ENCODE data around the gene SMIM38. TPM values are rescaled to one million over a fixed set of nuclear protein-coding genes. Genes with fewer than 3 reads are reported as not detected.

The SMIM38 gene
- total and polyA plus RNA-seq, 3 experiments from 2014 or later, result 1.4 to 1.8 TPM; not detected in 1

GRCh38 chr11:69154938-69155301 is 815 bp upstream of the SMIM38 start:
- H3K36me3 Mint-ChIP-seq, result no peaks in the 10 kb centered on the region
- no peak for DNase-seq
- Histone ChIP-seq H3K36me3 (ENCODE audit: insufficient read depth, low read length) (no peaks in the 10 kb centered on the region), H3K27me3 (ENCODE audit: insufficient read depth, low read length, poor library complexity, severe bottlenecking) (no peaks in the 10 kb centered on the region), H3K27ac (ENCODE audit: low read depth, low read length) (no peak overlapping the region), H3K4me3 (ENCODE audit: low read length) (no peak overlapping the region), H3K9me3 (ENCODE audit: low read length) (no peaks in the 10 kb centered on the region), H3K4me1 (ENCODE audit: insufficient read depth, low read length) (no peaks in the 10 kb centered on the region)
- H3K27me3 Mint-ChIP-seq, result peaks cover 14 to 16% of the 10 kb centered on the region in 2 donors
- no peak overlapping the region for H3K4me3 Mint-ChIP-seq
- ChIA-PET POLR2A (no interaction called here), CTCF (no interaction called here)
- H3K27ac Mint-ChIP-seq, result no peak overlapping the region
- peaks cover 0 to 4% (median 0%) of the 10 kb centered on the region in 5 donors for H3K9me3 Mint-ChIP-seq
- no peaks in the 10 kb centered on the region for H3K4me1 Mint-ChIP-seq

GRCh38 chr11:69156235-69156639 is 502 bp downstream of the SMIM38 start:
- H3K27me3 Mint-ChIP-seq, result peaks cover 14 to 16% of the 10 kb centered on the region in 2 donors
- Histone ChIP-seq H3K9me3 (ENCODE audit: low read length) (no peaks in the 10 kb centered on the region), H3K27me3 (ENCODE audit: insufficient read depth, low read length, poor library complexity, severe bottlenecking) (no peaks in the 10 kb centered on the region), H3K36me3 (ENCODE audit: insufficient read depth, low read length) (no peaks in the 10 kb centered on the region), H3K4me3 (ENCODE audit: low read length) (no peak overlapping the region), H3K27ac (ENCODE audit: low read depth, low read length) (no peak overlapping the region), H3K4me1 (ENCODE audit: insufficient read depth, low read length) (no peaks in the 10 kb centered on the region)
- H3K4me3 Mint-ChIP-seq, result no peak overlapping the region
- ChIA-PET POLR2A (no interaction called here), CTCF (no interaction called here)
- H3K36me3 Mint-ChIP-seq, result no peaks in the 10 kb centered on the region
- no peaks in the 10 kb centered on the region for H3K4me1 Mint-ChIP-seq
- H3K9me3 Mint-ChIP-seq, result no peaks in the 10 kb centered on the region
- H3K27ac Mint-ChIP-seq, result no peak overlapping the region
- DNase-seq, result peak in 1 of 5 donors; percentile 15

GRCh38 chr11:69156673-69157155 is 979 bp downstream of the SMIM38 start:
- peaks cover 14 to 16% of the 10 kb centered on the region in 2 donors for H3K27me3 Mint-ChIP-seq
- Histone ChIP-seq H3K9me3 (ENCODE audit: low read length) (no peaks in the 10 kb centered on the region), H3K4me1 (ENCODE audit: insufficient read depth, low read length) (no peaks in the 10 kb centered on the region), H3K27ac (ENCODE audit: low read depth, low read length) (no peak overlapping the region), H3K36me3 (ENCODE audit: insufficient read depth, low read length) (no peaks in the 10 kb centered on the region), H3K4me3 (ENCODE audit: low read length) (no peak overlapping the region), H3K27me3 (ENCODE audit: insufficient read depth, low read length, poor library complexity, severe bottlenecking) (no peaks in the 10 kb centered on the region)
- no peak overlapping the region for H3K4me3 Mint-ChIP-seq
- H3K27ac Mint-ChIP-seq, result no peak overlapping the region
- peak in 1 of 5 donors; percentile 4 for DNase-seq
- H3K9me3 Mint-ChIP-seq, result peaks cover 0 to 2% (median 0%) of the 10 kb centered on the region in 5 donors
- H3K36me3 Mint-ChIP-seq, result no peaks in the 10 kb centered on the region
- no peaks in the 10 kb centered on the region for H3K4me1 Mint-ChIP-seq
- ChIA-PET CTCF (no interaction called here), POLR2A (no interaction called here)

- DNase-seq, result peak in 1 of 5 donors; percentile 9
- Mint-ChIP-seq H3K4me3 (no peak overlapping the region), H3K27ac (no peak overlapping the region), H3K9me3 (peaks cover 0 to 3% (median 0%) of the 10 kb centered on the region in 5 donors), H3K36me3 (no peaks in the 10 kb centered on the region), H3K4me1 (no peaks in the 10 kb centered on the region), H3K27me3 (peaks cover 14 to 16% of the 10 kb centered on the region in 2 donors)
- Histone ChIP-seq H3K27me3 (ENCODE audit: insufficient read depth, low read length, poor library complexity, severe bottlenecking) (no peaks in the 10 kb centered on the region), H3K9me3 (ENCODE audit: low read length) (no peaks in the 10 kb centered on the region), H3K4me1 (ENCODE audit: insufficient read depth, low read length) (no peaks in the 10 kb centered on the region), H3K36me3 (ENCODE audit: insufficient read depth, low read length) (no peaks in the 10 kb centered on the region), H3K4me3 (ENCODE audit: low read length) (no peak overlapping the region), H3K27ac (ENCODE audit: low read depth, low read length) (no peak overlapping the region)
- ChIA-PET POLR2A (no interaction called here), CTCF (no interaction called here)
Measured at GRCh38 chr11:69157156-69157821, 1.6 kb downstream of the SMIM38 start.

GRCh38 chr11:69157822-69158231 is 2.1 kb downstream of the SMIM38 start:
- H3K9me3 ChIP-seq (ENCODE audit: low read length), result no peaks in the 10 kb centered on the region
- Mint-ChIP-seq H3K4me1 (no peaks in the 10 kb centered on the region), H3K27ac (no peak overlapping the region), H3K9me3 (peaks cover 0 to 6% (median under 1%) of the 10 kb centered on the region in 5 donors), H3K4me3 (no peak overlapping the region), H3K27me3 (peaks cover 14 to 16% of the 10 kb centered on the region in 2 donors), H3K36me3 (no peaks in the 10 kb centered on the region)
- peak in 1 of 5 donors; percentile 20 for DNase-seq
- H3K36me3 ChIP-seq (ENCODE audit: insufficient read depth, low read length), result no peaks in the 10 kb centered on the region
- no peak overlapping the region for H3K27ac ChIP-seq (ENCODE audit: low read depth, low read length)
- CTCF ChIA-PET, result no interaction called here
- H3K27me3 ChIP-seq (ENCODE audit: insufficient read depth, low read length, poor library complexity, severe bottlenecking), result no peaks in the 10 kb centered on the region
- H3K4me3 ChIP-seq (ENCODE audit: low read length), result no peak overlapping the region
- POLR2A ChIA-PET, result no interaction called here
- H3K4me1 ChIP-seq (ENCODE audit: insufficient read depth, low read length), result no peaks in the 10 kb centered on the region

DNA sequence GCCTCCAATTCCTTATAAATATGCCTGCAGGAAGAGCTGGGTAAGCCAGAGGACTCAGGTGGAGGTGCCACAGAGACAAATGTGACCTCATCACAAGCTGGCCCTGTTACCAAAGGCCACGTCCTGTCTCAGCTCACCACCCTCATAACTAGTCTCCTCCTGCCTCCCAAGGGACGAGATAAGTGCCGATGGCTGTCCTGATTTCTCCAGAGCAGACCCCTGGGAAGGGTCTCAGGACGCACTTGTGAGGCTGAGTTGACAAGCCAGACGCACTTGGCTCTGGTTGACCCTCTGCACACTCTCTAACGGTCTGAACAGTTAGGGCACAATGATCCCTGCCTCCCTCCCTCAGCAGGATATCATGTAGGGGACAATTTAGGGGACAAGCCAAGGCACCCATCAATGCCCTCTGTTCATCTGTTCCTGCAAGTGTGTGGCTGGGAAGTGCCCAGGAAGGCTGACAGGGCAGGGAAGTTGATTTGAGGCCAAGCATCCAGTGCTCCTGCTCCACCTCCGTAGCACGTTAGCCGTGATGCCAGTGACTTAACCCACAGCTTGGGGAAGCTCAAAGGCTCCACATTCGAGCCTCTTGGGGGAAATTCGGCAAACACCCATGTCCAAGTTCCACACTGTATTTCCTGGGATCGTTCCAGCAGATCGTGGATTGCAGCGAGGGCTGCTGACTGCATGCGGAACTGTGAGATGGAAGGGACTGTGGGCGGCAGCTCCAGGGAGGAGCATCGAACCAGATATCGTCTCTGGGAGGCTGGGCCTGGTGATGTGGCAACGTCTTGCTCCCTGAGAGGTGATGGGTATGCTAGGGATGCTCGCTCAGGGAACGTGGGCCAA is 2.8 kb downstream of the SMIM38 start:
- CTCF ChIA-PET, result no interaction called here
- no peak overlapping the region for H3K4me3 Mint-ChIP-seq
- Histone ChIP-seq H3K36me3 (ENCODE audit: insufficient read depth, low read length) (no peaks in the 10 kb centered on the region), H3K27me3 (ENCODE audit: insufficient read depth, low read length, poor library complexity, severe bottlenecking) (no peaks in the 10 kb centered on the region), H3K27ac (ENCODE audit: low read depth, low read length) (no peak overlapping the region), H3K4me3 (ENCODE audit: low read length) (no peak overlapping the region), H3K9me3 (ENCODE audit: low read length) (no peaks in the 10 kb centered on the region), H3K4me1 (ENCODE audit: insufficient read depth, low read length) (no peaks in the 10 kb centered on the region)
- H3K4me1 Mint-ChIP-seq, result no peaks in the 10 kb centered on the region
- H3K9me3 Mint-ChIP-seq, result peaks cover 0 to 10% (median 4%) of the 10 kb centered on the region in 5 donors
- no peak overlapping the region for H3K27ac Mint-ChIP-seq
- no peaks in the 10 kb centered on the region for H3K36me3 Mint-ChIP-seq
- H3K27me3 Mint-ChIP-seq, result peaks cover 10 to 16% of the 10 kb centered on the region in 2 donors
- POLR2A ChIA-PET, result no interaction called here
- peak in 1 of 5 donors; percentile 43 for DNase-seq

DNA sequence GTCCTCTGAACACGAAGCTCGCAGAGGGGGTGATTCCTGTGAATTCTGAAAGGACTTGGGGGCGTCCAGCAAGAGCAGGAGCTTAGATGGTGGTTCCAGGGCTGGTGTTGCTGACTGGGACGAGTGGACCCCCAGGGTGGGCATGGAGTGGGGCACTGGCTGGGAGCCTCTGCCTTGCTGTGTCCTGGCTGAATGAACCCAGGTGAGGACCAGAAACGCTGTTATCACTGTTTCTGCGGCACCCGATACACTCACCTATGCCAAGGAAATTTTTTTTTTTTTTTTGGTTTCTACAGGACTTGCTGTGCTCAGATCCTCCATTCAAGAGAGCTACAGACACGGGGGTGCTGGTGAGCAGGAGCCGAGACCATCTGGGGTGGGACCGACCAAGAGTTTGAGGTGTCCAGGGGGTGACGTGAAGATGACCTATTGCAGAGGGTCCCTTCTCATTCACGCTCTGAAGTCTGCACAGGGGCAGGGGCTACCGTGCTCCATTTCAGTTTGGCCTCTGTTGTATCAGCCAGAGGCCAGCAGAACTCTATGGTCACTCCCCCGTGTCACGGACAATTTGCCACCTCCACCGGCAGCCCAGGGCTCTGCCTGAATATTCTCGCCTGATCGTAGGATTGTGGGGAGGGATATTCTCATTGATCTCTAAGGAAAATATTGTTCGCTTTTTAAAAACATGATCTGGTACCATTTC is 3.6 kb downstream of the SMIM38 start:
- CTCF ChIA-PET, result no interaction called here
- POLR2A ChIA-PET, result no interaction called here
- Mint-ChIP-seq H3K9me3 (peaks cover 0 to 10% (median 8%) of the 10 kb centered on the region in 5 donors), H3K4me1 (no peaks in the 10 kb centered on the region), H3K4me3 (no peak overlapping the region), H3K27me3 (peaks cover 14 to 23% of the 10 kb centered on the region in 2 donors), H3K36me3 (no peaks in the 10 kb centered on the region), H3K27ac (no peak overlapping the region)
- Histone ChIP-seq H3K27ac (ENCODE audit: low read depth, low read length) (no peak overlapping the region), H3K4me3 (ENCODE audit: low read length) (no peak overlapping the region), H3K36me3 (ENCODE audit: insufficient read depth, low read length) (no peaks in the 10 kb centered on the region), H3K4me1 (ENCODE audit: insufficient read depth, low read length) (no peaks in the 10 kb centered on the region), H3K27me3 (ENCODE audit: insufficient read depth, low read length, poor library complexity, severe bottlenecking) (no peaks in the 10 kb centered on the region), H3K9me3 (ENCODE audit: low read length) (no peaks in the 10 kb centered on the region)
- peak in 1 of 5 donors; percentile 6 for DNase-seq
